OCI-LY1 (cell line): ENCODE data around the gene PCDH12.

Experiments used
- H2AFZ ChIP-seq: fragments of 200-600 bp; sonication (generic), shearing (Covaris generic); 2 replicates; pipeline ENCODE4 v1.6.0; 2014; ENCODE audit warnings: antibody characterized with exemption, mild to moderate bottlenecking, low read length
- H3F3A ChIP-seq: fragments of 200-600 bp; sonication (generic), shearing (Covaris generic); 2 replicates; pipeline ENCODE4 v1.6.0; 2014; ENCODE audit warnings: mild to moderate bottlenecking, antibody characterized with exemption, low read length, moderate library complexity; ENCODE audit not compliant: insufficient read depth
- H3K27ac ChIP-seq: fragments of 200-600 bp; sonication (generic); 2 replicates; pipeline ENCODE4 v1.5.1; 2014; ENCODE audit warnings: low read length, mixed run types, mild to moderate bottlenecking, low read depth; ENCODE audit not compliant: poor library complexity, severe bottlenecking
- H3K27me3 ChIP-seq: fragments of 200-600 bp; sonication (generic); 2 replicates; pipeline ENCODE4 v1.6.0; 2014; ENCODE audit warnings: antibody characterized with exemption, mild to moderate bottlenecking, low read length, moderate library complexity; ENCODE audit not compliant: insufficient read depth
- H3K36me3 ChIP-seq: fragments of 200-600 bp; sonication (generic); 2 replicates; pipeline ENCODE4 v1.6.1; 2014; ENCODE audit warnings: mild to moderate bottlenecking, antibody characterized with exemption, low read length, moderate library complexity, mixed read lengths; ENCODE audit not compliant: insufficient read depth
- H3K4me1 ChIP-seq: fragments of 200-600 bp; sonication (generic); 2 replicates; pipeline ENCODE4 v1.5.1; 2014; ENCODE audit warnings: mild to moderate bottlenecking, low read length, moderate library complexity; ENCODE audit not compliant: insufficient read depth, severe bottlenecking
- H3K4me2 ChIP-seq: fragments of 200-600 bp; sonication (generic), shearing (Covaris generic); 2 replicates; pipeline ENCODE4 v1.6.1; 2014; ENCODE audit warnings: low read length
- H3K4me3 ChIP-seq: fragments of 200-600 bp; sonication (generic); 2 replicates; pipeline ENCODE4 v1.5.1; 2014; ENCODE audit warnings: low read length, low read depth, mild to moderate bottlenecking, mixed read lengths; ENCODE audit not compliant: poor library complexity, severe bottlenecking
- H3K79me2 ChIP-seq: fragments of 200-600 bp; shearing (Covaris generic); 2 replicates; pipeline ENCODE4 v1.6.1; 2016; ENCODE audit warnings: mixed run types, low read length, mixed read lengths; ENCODE audit not compliant: insufficient read depth
- H3K9ac ChIP-seq: fragments of 200-600 bp; sonication (generic), shearing (Covaris generic); 2 replicates; pipeline ENCODE4 v1.6.1; 2014; ENCODE audit warnings: mild to moderate bottlenecking, low read length, mixed read lengths
- H3K9me2 ChIP-seq: fragments of 200-600 bp; sonication (generic), shearing (Covaris generic); 2 replicates; pipeline ENCODE4 v1.6.1; 2014; ENCODE audit warnings: low read depth, mild to moderate bottlenecking, low read length, mixed read lengths
- H3K9me3 ChIP-seq: fragments of 200-600 bp; shearing (Covaris generic); 2 replicates; pipeline ENCODE4 v1.6.1; 2014; ENCODE audit warnings: low read length, mixed read lengths
- H4K20me1 ChIP-seq: fragments of 200-600 bp; sonication (generic), shearing (Covaris generic); 2 replicates; pipeline ENCODE4 v1.6.0; 2016; ENCODE audit warnings: mild to moderate bottlenecking, low read length; ENCODE audit not compliant: insufficient read depth
- EZH2 ChIP-seq: fragments of 200-600 bp; sonication (generic), shearing (Covaris generic); IDR thresholded peaks from 2 replicates; pipeline ENCODE4 v1.8.0; 2017; ENCODE audit warnings: borderline replicate concordance, mixed run types, mild to moderate bottlenecking, antibody characterized with exemption, low read length, moderate library complexity, mixed read lengths
- TF ChIP-seq, protein P1 (sequence below): fragments of 200-600 bp; sonication (generic), shearing (Covaris generic); IDR thresholded peaks from 2 replicates; pipeline ENCODE4 v1.5.1; 2017; ENCODE audit warnings: mild to moderate bottlenecking, antibody characterized with exemption, low read length, moderate library complexity, mixed read lengths

The PCDH12 gene

DNA sequence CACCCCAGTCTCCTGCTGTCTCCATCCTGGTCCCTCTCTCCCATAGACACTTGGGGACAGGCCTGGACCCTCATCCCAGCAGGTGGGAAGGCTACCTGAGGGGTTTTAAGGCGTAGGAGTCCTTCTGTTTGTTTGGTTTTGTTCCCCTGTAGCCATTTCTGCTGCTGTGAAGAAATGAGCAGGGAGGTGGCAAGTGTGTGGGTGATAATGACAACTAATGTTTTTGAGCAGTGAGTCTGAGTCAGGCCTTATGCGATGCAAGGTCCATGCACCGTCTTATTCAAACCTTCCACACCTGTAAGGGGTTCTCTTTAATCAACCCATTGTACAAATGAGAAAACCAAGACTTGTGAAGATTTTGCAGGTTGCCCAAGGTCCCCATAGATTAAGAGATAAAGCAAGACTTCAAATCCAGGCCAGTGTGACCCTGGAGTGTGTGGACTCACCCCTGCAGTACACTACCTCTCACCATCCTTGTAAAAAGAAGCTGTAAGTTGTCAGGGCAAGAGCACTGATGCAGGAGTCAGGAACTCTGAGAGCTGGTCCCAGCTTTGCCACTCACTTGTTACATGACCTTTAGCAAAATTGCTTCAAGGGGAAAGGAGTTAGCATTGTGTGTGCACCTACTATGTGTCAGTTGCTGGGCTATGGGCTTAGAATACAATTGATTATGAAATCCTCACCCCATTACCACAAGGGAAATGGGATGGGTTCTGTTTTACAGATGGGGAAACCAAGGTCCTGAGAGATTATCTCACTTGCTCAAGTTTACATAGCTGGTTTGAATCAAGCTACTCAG is 7.6 kb downstream of the PCDH12 start:
- no peaks in the 10 kb centered on the region for H3K9me2 ChIP-seq
- H4K20me1 ChIP-seq: no peaks in the 10 kb centered on the region
- no peaks in the 10 kb centered on the region for H3K9me3 ChIP-seq
- no peak overlapping the region for H3K4me2 ChIP-seq
- no peaks in the 10 kb centered on the region; the same call in 1 of the 2 replicates for H3K27me3 ChIP-seq
- no peaks in the 10 kb centered on the region for H3K4me1 ChIP-seq
- no peaks in the 10 kb centered on the region for H3F3A ChIP-seq
- no peak overlapping the region for H3K4me3 ChIP-seq
- H3K79me2 ChIP-seq: no peaks in the 10 kb centered on the region
- no peak overlapping the region for H2AFZ ChIP-seq
- TF ChIP-seq EZH2: no peak
- TF ChIP-seq, protein P1, sequence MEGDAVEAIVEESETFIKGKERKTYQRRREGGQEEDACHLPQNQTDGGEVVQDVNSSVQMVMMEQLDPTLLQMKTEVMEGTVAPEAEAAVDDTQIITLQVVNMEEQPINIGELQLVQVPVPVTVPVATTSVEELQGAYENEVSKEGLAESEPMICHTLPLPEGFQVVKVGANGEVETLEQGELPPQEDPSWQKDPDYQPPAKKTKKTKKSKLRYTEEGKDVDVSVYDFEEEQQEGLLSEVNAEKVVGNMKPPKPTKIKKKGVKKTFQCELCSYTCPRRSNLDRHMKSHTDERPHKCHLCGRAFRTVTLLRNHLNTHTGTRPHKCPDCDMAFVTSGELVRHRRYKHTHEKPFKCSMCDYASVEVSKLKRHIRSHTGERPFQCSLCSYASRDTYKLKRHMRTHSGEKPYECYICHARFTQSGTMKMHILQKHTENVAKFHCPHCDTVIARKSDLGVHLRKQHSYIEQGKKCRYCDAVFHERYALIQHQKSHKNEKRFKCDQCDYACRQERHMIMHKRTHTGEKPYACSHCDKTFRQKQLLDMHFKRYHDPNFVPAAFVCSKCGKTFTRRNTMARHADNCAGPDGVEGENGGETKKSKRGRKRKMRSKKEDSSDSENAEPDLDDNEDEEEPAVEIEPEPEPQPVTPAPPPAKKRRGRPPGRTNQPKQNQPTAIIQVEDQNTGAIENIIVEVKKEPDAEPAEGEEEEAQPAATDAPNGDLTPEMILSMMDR: no peak
- H3K27ac ChIP-seq: no peak overlapping the region
- no peaks in the 10 kb centered on the region for H3K36me3 ChIP-seq
- H3K9ac ChIP-seq: no peak overlapping the region

DNA sequence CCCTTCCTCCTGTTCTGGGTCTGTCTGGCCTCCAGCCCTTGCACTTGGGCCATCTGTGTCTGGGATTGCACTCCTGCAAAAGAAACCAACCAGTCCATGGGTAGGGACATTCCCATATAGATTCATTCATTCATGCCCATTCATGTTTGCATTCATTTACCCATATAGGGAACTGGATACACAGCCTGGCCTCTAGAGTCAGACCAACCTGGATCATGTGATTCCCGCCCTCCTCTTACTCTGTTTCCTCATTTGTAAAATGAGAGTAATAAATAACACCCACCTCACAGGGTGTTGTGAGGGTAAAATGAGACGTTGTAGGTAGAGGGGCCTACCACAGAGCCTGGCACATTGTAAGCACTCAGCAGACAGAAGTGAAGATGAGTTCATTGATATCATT is 8.5 kb downstream of the PCDH12 start:
- Histone ChIP-seq H3K9ac (no peak overlapping the region), H3K36me3 (no peaks in the 10 kb centered on the region), H3K4me3 (no peak overlapping the region), H4K20me1 (no peaks in the 10 kb centered on the region), H3K27ac (no peak overlapping the region), H2AFZ (no peak overlapping the region), H3K9me3 (no peaks in the 10 kb centered on the region), H3K4me2 (no peak overlapping the region), H3K27me3 (no peaks in the 10 kb centered on the region), H3F3A (no peaks in the 10 kb centered on the region), H3K79me2 (no peaks in the 10 kb centered on the region), H3K4me1 (no peaks in the 10 kb centered on the region), H3K9me2 (no peaks in the 10 kb centered on the region)
- no peak for TF ChIP-seq EZH2
- TF ChIP-seq, protein P1: no peak

DNA sequence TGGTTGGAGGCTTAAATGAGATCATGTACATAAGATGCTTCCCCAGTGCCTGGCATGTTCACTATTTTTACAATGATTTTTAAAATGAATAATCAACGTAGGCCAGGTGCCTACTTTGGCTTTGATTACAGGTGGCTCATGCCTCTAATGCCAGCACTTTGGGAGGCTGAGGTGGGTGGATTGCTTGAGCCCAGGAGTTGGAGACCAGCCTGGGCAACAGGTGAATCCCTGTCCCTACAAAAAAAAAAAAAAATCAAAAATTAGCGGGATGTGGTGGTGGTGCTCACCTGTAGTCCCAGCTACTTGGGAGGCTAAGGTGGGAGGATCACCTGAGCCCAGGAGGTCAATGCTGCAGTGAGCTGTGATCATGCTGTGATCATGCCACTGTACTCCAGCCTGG is 9.2 kb downstream of the PCDH12 start:
- no peaks in the 10 kb centered on the region for H3K9me3 ChIP-seq
- H2AFZ ChIP-seq: no peak overlapping the region
- H3K9ac ChIP-seq: no peak overlapping the region
- H3K4me2 ChIP-seq: no peak overlapping the region
- no peaks in the 10 kb centered on the region for H3K27me3 ChIP-seq
- H3K4me1 ChIP-seq: no peaks in the 10 kb centered on the region
- H3K36me3 ChIP-seq: no peaks in the 10 kb centered on the region
- TF ChIP-seq, protein P1: no peak
- TF ChIP-seq EZH2: no peak
- no peaks in the 10 kb centered on the region for H3K9me2 ChIP-seq
- H3F3A ChIP-seq: no peaks in the 10 kb centered on the region
- no peaks in the 10 kb centered on the region for H3K79me2 ChIP-seq
- no peak overlapping the region for H3K4me3 ChIP-seq
- H3K27ac ChIP-seq: no peak overlapping the region
- no peaks in the 10 kb centered on the region for H4K20me1 ChIP-seq
